Activated T-cell treated with anti-CD3 and anti-CD28 coated beads, Interleukin-2, amount 50 U/mL, for 4 hours (primary cell): Measurements from ENCODE around the gene TMEM131. TPM values are rescaled to one million over a fixed set of nuclear protein-coding genes. Genes with fewer than 3 reads are reported as not detected.
"Not testable (repeated sequence)": the region's sequence is repeated elsewhere in the genome, so short reads cannot be mapped to it uniquely, and the experiment has no call there.

ENCODE experiments used
- ATAC-seq, 2 donors: fragments of 200-7000 bp; cut with Tn5 transposase; one replicate each; pipeline ENCODE4 v1.10.0; 2021
- DNase-seq: peaks from one replicate; pipeline ENCODE4 v3.0.0-alpha.2; 2020
- H3K27me3 Mint-ChIP-seq: one replicate; pipeline ENCODE4 v1.8.0; 2021; ENCODE audit warnings: low read depth, mixed read lengths
- H3K36me3 Mint-ChIP-seq: one replicate; pipeline ENCODE4 v1.8.0; 2022; ENCODE audit warnings: mixed read lengths; ENCODE audit not compliant: insufficient read depth
- H3K4me1 Mint-ChIP-seq: one replicate; pipeline ENCODE4 v1.8.0; 2021; ENCODE audit warnings: low read depth, mixed read lengths
- H3K4me3 Mint-ChIP-seq: one replicate; pipeline ENCODE4 v1.8.0; 2021; ENCODE audit warnings: mild to moderate bottlenecking, moderate library complexity, mixed read lengths
- H3K9me3 Mint-ChIP-seq: one replicate; pipeline ENCODE4 v1.8.0; 2021; ENCODE audit warnings: mixed read lengths
- total RNA-seq, 3 donors: library from RNA; stranded (reverse); gene quantifications; one replicate each; pipeline ENCODE4 v1.2.1, GENCODE V29; 2021

Gene TMEM131
- total RNA-seq, 3 donors from 2014 or later, result 23.9 to 31.6 (median 28.3) TPM

DNA sequence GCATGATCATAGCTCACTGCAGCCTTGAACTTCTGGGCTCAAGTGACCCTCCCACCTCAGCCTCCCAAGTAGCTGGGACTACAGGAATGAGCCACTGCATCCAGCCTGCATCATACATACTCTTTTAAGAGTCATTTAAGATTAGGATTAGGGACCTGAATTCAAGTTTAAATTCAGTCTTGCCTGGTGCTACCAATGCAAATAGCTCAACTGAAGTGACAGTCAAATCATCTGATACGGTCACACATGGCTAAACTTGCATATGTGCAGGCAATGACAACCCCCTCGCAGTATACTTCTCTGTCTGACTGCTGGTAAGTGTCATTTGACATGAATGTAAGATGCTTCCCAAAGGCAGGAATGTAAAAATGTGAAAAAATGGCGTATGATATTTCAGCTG lies 31.8 kb upstream of the TMEM131 start:
- Mint-ChIP-seq H3K4me1 (peaks cover 30% of the 10 kb centered on the region), H3K27me3 (peaks cover 2% of the 10 kb centered on the region), H3K9me3 (no peaks in the 10 kb centered on the region), H3K4me3 (no peak overlapping the region), H3K36me3 (no peaks in the 10 kb centered on the region)
- DNase-seq, result no peak
- no peak for ATAC-seq

DNA sequence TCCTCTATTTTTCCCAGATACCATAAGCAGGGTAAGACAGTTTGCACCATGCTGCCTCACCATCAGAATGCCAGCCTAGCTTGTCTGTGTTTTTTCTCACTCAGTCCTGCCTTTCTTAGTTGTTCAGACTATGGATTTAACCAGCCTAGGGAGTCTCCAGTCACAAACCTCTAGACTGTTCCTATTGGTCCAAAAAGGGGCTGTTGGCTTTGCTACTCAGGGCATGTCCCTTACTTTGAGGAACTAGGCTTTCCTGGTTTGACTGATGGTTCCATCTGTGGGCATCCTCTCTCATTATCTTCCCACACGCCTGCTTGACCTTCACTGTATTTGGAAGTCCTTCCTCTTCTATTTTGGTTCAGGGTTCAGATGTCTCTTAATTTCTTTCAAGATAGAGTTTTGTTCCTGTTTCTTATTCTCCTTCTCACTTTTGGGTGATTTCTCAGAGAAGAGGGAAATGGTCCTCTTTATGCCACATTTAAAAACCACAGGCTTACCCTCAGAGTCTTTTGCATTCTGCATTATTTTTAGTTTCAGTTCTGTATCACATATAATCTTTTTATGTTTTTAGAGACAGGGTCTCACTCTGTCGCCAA lies 31.3 kb upstream of the TMEM131 start:
- Mint-ChIP-seq H3K4me3 (peak overlapping the region; percentile 7), H3K27me3 (peaks cover 2% of the 10 kb centered on the region), H3K36me3 (no peaks in the 10 kb centered on the region), H3K4me1 (peaks cover 30% of the 10 kb centered on the region), H3K9me3 (no peaks in the 10 kb centered on the region)
- DNase-seq (no peak), ATAC-seq (peak; percentile 27 to 40)

DNA sequence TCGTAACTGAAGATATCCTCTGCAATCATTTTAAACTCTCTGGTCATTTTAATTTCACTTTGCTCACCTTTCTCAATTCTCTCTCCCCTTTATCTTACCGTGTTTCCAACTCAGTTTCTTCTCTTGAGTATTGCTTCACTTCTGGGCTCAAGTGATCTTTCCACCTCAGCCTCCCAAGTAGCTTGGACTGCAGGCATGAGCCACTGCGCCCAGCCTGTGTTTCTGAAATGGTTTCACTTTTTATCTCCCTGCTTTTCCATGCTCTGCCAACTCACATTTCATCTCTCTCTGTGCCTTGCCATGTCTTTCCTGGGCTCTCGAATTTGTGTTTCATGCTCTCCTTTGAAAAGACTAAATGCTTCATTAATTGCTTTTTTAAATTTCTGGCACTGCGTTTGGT lies 30.5 kb upstream of the TMEM131 start:
- peak overlapping the region; percentile 14 for H3K4me3 Mint-ChIP-seq
- peaks cover 2% of the 10 kb centered on the region for H3K27me3 Mint-ChIP-seq
- H3K36me3 Mint-ChIP-seq, result no peaks in the 10 kb centered on the region
- ATAC-seq (no peak), DNase-seq (no peak)
- no peaks in the 10 kb centered on the region for H3K9me3 Mint-ChIP-seq
- H3K4me1 Mint-ChIP-seq, result peaks cover 30% of the 10 kb centered on the region

DNA sequence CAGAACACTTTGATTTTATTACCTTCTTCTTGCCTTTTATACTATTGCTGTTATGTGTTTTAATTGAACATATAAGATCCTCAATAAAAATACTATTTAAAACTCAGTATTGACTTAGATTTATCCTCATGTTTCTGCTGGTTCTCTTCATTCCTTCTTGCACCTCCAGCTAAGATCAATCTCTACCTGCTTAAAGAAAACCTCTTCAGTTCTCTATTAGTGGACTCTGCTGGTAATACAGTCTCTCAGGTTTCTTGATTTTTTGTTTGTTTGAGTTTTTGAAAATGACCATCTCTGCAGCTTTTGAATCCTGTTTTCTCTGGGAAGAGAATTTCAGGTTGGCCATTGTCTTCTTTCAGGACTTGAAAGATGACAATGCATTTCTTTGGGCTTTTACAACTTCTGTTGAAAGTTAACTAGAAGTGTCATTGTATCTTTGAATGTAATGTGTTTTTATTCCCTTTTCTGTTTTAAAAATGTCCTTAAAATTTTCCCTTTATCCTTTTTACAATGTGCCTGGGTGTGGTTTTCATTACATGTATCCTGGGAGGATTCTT lies 29.8 kb upstream of the TMEM131 start:
- Mint-ChIP-seq H3K36me3 (no peaks in the 10 kb centered on the region), H3K4me1 (peaks cover 30% of the 10 kb centered on the region), H3K4me3 (no peak overlapping the region), H3K27me3 (peaks cover 2% of the 10 kb centered on the region), H3K9me3 (no peaks in the 10 kb centered on the region)
- no peak for DNase-seq
- no peak for ATAC-seq

DNA sequence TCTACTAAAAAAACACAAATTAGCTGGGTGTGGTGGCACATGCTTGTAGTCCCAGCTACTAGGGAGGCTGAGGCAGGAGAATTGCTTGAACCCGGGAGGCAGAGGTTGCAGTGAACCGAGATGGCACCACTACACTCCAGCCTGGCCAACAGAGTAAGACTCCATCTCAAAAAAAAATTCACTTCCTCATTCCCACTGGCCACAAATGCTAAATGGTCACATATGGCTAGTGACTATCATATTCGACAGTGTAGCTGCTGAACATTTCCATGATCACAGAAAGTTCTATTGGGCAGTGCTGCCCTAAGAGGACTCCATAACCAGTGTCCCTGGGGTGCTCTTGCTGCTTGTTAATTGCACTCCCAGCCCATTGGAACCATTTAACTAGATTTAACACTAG lies 26.3 kb upstream of the TMEM131 start:
- ATAC-seq, H3K4me3 Mint-ChIP-seq, H3K27me3 Mint-ChIP-seq, H3K9me3 Mint-ChIP-seq, H3K36me3 Mint-ChIP-seq, DNase-seq: not testable (repeated sequence)
- peaks cover 14% of the 10 kb centered on the region for H3K4me1 Mint-ChIP-seq

DNA sequence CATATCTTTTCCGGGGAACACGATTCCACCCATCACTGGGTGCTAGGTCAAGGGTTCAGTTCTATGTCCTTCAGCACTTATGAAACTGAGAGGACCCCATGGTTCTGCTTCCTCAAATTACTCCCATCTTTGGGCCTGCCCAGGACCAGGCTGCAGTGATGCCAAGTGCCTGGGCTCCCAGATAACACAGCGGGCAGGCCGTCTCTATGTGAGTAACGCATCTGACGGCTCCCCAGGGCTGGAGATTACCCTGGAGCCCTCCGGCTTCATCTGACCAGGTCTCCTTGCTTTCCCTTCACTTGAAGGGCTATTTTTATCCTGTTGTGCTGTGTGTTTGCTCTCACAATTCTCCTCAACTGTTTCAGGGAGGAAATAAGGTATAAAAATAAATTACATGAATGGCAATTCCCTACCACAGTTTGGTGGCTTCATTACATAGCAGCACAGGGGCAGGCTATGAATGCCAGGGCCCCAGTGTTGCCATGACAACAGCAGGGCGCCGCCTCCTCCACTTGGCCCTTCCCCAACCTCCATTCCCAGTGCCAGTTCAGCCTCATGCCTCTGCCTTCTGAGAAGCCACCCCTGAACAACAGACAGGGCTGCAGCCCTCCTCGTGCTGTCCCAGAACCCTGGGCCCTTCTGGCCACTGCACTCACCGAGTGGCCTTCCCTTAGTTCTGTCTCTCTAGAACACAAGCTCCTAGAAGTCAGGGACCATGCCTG lies 25.4 kb upstream of the TMEM131 start:
- Mint-ChIP-seq H3K27me3 (peaks cover 7% of the 10 kb centered on the region), H3K36me3 (no peaks in the 10 kb centered on the region), H3K9me3 (no peaks in the 10 kb centered on the region), H3K4me1 (peaks cover 4% of the 10 kb centered on the region), H3K4me3 (no peak overlapping the region)
- DNase-seq, result no peak
- no peak for ATAC-seq

DNA sequence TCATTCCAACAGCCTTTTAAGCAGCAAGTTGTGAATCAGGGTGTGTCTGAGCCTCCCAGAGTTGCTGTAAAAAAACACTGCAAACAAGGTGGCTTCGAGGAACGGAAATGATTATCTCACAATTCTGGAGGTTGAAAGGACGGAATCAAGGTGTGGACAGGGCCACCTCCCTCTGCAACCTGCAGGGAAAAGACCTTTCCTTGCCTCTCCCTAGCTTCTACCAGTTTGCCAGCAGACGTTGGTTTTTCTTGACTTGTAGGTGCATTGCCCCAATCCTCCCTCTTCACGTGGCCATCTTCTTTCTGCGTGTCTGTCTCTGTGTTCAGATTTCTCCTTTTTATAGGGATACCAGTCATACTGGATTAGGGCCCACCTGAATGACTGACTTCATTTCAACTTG lies 24.8 kb upstream of the TMEM131 start:
- Mint-ChIP-seq H3K4me1 (no peaks in the 10 kb centered on the region), H3K9me3 (no peaks in the 10 kb centered on the region), H3K36me3 (no peaks in the 10 kb centered on the region), H3K4me3 (no peak overlapping the region), H3K27me3 (peaks cover 7% of the 10 kb centered on the region)
- DNase-seq, result no peak
- no peak for ATAC-seq

DNA sequence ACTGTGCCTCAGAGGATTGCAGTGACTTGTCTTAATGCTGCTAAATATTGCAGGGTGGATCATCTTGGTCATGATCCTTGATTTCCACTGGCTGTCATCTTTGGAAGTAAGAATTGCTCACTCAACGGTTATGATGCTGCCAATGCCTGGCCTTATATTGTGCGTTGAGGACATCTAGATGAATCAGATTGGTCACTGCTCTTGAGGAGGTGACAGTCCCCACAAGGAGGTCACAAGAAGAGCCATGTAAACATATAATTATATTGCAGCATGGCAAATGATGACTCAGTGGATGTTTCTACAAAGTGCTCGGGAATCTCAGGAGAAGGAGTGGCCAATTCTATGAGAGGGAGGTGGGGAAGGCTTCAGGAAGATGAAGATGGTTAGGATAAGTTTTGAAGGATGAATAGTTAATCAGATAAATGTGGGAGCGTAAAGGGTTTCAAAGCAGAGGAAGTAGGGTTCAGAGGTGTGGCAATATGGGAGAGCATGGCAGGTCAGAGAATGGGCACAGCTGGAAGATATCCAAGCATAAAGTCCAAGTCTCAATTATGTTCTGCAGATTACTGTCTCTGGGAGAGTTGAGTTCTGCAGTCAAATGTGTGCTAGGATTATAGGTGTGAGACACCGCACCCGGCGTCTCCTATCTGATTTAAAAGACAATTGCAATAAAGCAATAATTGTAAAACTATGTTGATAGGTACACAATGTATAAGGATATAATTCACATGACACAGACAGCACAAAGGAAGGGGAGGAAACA lies 21.3 kb upstream of the TMEM131 start:
- peaks cover 16% of the 10 kb centered on the region for H3K27me3 Mint-ChIP-seq
- no peaks in the 10 kb centered on the region for H3K36me3 Mint-ChIP-seq
- DNase-seq (no peak), ATAC-seq (no peak)
- no peak overlapping the region for H3K4me3 Mint-ChIP-seq
- H3K9me3 Mint-ChIP-seq, result no peaks in the 10 kb centered on the region
- peaks cover 13% of the 10 kb centered on the region for H3K4me1 Mint-ChIP-seq

DNA sequence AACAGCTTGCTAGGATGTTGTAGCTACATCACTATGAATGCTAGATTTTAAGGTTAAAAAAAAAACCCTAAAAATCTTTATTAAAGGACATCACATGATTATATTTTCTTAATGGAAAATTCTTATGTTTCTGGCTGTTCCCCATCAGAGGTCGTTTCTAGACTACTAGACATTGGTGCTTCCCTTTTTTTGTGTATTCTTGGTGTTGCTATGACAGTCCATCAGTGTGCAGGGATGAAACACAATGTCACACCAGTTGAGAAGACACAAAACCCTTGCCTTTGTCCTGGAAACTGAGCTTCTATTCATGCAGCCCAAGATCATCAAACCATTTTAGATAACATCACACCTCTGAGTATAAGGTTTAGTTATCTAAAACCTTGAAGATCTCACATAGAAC lies 19.9 kb upstream of the TMEM131 start:
- Mint-ChIP-seq H3K27me3 (peaks cover 16% of the 10 kb centered on the region), H3K4me3 (no peak overlapping the region), H3K9me3 (no peaks in the 10 kb centered on the region), H3K36me3 (no peaks in the 10 kb centered on the region), H3K4me1 (peaks cover 14% of the 10 kb centered on the region)
- DNase-seq (no peak), ATAC-seq (no peak)

DNA sequence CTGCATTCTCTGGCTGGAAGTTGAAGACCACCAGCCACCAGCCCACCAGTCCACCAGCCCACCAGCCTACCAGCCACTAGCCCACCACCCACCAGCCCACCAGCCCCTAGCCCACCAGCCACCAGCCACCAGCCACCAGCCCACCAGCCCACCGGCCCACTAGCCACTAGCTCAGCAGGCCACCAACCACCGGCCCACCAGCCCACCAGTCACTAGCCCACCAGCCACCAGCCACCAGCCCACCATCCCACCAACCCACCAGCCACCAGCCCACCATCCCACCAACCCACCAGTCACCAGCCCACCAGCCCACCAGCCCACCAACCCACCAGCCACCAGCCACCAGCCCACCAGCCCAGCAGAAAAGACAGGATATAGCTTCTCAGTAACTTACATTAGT lies 18.6 kb upstream of the TMEM131 start:
- H3K36me3 Mint-ChIP-seq, result no peaks in the 10 kb centered on the region
- H3K9me3 Mint-ChIP-seq, result no peaks in the 10 kb centered on the region
- ATAC-seq (no peak), DNase-seq (no peak)
- H3K4me3 Mint-ChIP-seq, result no peak overlapping the region
- H3K27me3 Mint-ChIP-seq, result peaks cover 16% of the 10 kb centered on the region
- peaks cover 14% of the 10 kb centered on the region for H3K4me1 Mint-ChIP-seq

DNA sequence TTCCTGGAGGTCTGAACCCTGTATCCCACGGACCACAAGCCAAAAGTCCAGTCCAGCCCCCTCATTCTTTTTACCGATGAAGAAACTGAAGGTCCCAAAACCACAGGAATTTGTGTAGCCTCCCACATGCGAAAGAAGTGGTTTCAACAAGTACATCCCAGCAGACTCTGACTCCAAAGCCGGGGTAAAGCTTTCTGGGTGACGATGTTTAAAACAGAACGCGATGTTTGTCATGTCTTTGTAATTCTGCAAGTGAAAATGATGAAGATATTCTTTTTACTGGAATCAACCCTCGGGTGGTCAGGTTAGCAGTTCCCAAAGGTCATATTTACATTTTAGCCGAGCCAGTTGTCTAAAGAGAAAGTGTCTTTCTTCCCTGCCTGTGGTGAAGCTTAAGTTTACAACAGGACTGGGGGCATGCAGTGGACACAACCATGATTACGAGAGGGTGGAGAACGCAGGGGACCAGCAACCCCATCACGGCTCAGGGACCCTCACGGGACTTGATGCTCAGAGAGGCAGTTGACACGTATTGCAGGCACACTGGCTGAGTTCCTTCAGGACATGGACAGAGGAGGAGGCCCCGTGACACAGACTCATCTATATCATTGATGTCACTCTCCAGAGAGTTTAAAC lies 17.8 kb upstream of the TMEM131 start:
- Mint-ChIP-seq H3K4me3 (no peak overlapping the region), H3K27me3 (peaks cover 16% of the 10 kb centered on the region), H3K9me3 (no peaks in the 10 kb centered on the region), H3K4me1 (peaks cover 14% of the 10 kb centered on the region), H3K36me3 (no peaks in the 10 kb centered on the region)
- DNase-seq, result no peak
- ATAC-seq, result peak; percentile 52 to 61

DNA sequence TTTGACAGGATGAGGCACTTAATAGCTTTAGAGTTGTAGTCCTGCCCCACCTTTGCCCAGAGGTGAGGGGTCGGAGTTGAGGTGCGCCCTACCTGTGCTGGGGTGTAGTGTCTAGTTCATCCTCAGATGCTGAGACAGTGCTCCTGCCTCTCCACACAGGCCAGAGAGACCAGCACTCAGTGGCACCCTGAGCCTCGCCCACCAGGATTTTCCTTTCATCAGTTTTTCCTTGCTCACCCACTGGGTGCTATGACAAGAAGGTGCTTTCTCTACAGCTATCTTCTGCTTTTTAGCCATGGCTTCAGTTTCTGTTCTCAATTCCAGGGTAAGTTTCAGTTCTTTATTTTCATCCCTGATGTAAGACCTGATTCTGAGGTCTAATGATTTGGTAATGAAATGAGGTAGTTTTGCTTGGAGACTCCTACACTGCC lies 16.8 kb upstream of the TMEM131 start:
- Mint-ChIP-seq H3K27me3 (peaks cover 16% of the 10 kb centered on the region), H3K4me3 (no peak overlapping the region), H3K9me3 (no peaks in the 10 kb centered on the region), H3K4me1 (peaks cover 14% of the 10 kb centered on the region), H3K36me3 (no peaks in the 10 kb centered on the region)
- DNase-seq (no peak), ATAC-seq (peak; percentile 63 to 79)

DNA sequence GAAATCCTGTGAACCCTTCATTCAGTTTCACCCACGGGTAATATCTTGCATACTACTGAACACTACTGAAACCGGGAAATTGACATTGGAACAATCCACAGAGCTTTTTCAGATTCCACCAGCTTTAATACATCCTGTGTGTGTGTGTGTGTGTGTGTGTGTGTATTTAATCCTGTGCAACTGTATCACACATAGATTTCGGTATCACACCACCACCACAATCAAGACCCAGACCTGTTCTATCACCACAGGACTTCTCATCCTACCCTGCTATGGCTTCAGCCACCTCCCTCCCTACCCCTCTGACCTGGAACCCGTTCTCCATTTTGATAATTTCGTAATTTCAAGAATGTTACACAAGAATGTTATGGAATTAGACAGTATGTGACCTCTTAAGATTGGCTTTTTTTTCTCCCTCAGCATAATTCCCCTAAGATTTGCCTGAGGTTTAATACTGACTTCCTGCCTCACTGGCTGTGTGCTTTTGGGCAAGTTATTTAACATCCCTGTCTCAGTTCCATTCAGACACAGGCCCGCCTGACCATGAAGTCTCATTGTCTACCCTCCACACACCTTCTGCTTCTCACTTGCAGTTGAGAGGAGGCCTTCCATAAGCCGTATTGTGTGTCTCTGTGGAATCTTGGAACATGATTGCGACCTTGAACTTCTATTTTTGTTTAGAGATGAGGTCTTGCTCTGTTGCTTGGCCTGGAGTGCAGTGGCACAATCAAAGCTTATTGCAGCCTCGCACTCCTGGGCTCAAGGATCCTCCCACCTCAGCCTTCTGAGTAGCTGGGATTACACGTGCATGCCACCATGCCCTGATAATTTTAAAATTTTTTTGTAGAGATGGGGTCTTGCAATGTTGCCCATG lies 14.4 kb upstream of the TMEM131 start:
- no peak for DNase-seq
- H3K27me3 Mint-ChIP-seq, result peaks cover 8% of the 10 kb centered on the region
- ATAC-seq, result no peak
- H3K36me3 Mint-ChIP-seq, result no peaks in the 10 kb centered on the region
- no peaks in the 10 kb centered on the region for H3K9me3 Mint-ChIP-seq
- no peak overlapping the region for H3K4me3 Mint-ChIP-seq
- peaks cover 12% of the 10 kb centered on the region for H3K4me1 Mint-ChIP-seq
